Esophagus muscularis mucosa (tissue), 3 donors: Measurements from ENCODE around the gene UNG.

Experiments used
- POLR2A ChIP-seq: fragments of 450-650 bp; IDR thresholded peaks from one replicate; pipeline ENCODE4 v1.6.1; 2017; ENCODE audit warnings: antibody characterized with exemption, moderate library complexity, mild to moderate bottlenecking, low read depth
- POLR2AphosphoS5 ChIP-seq, 2 donors: sonication (generic); formaldehyde crosslinking; IDR thresholded peaks; one replicate each; pipeline ENCODE4 v1.6.1; 2017; ENCODE audit warnings: antibody characterized with exemption in 2 of 2
- TF ChIP-seq, protein P1 (sequence below), 3 experiments: fragments of 200-600 bp in 2 of 3; fragments of 450-650 bp in 1 of 3; sonication (generic) in 2 of 3; IDR thresholded peaks; one replicate each; pipeline ENCODE4 v1.5.1; 2017 to 2019; ENCODE audit warnings: antibody characterized with exemption in 3 of 3, mild to moderate bottlenecking in 2 of 3, moderate library complexity in 1 of 3

DNA sequence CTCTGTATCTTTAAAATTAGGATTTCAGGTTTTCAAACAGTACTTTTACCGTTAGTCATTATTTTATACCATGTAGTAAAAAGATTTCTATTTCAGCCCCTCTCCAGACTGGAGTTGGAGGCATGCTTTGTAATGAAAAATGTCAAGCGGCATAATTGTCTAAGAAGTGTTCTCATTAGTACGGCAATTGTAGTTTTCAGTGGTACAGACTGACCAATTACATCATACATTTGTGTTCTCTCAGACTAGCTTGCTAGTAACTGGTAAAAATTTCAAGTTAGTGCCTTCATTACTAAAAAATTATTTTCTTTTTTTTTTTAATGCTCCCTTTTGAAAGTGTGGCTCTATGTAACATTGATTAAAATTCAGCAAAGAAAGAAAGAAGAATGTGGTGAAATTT lies 40.5 kb upstream of the UNG start:
- TF ChIP-seq, protein P1, sequence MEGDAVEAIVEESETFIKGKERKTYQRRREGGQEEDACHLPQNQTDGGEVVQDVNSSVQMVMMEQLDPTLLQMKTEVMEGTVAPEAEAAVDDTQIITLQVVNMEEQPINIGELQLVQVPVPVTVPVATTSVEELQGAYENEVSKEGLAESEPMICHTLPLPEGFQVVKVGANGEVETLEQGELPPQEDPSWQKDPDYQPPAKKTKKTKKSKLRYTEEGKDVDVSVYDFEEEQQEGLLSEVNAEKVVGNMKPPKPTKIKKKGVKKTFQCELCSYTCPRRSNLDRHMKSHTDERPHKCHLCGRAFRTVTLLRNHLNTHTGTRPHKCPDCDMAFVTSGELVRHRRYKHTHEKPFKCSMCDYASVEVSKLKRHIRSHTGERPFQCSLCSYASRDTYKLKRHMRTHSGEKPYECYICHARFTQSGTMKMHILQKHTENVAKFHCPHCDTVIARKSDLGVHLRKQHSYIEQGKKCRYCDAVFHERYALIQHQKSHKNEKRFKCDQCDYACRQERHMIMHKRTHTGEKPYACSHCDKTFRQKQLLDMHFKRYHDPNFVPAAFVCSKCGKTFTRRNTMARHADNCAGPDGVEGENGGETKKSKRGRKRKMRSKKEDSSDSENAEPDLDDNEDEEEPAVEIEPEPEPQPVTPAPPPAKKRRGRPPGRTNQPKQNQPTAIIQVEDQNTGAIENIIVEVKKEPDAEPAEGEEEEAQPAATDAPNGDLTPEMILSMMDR (IDR thresholded peaks at IDR 0.05), result no peak
- no peak for TF ChIP-seq POLR2AphosphoS5 (IDR thresholded peaks at IDR 0.05)
- TF ChIP-seq POLR2A, result no peak
